Stimulated activated CD4-positive, alpha-beta T cell treated with anti-CD3 and anti-CD28 coated beads, Interleukin-4, amount 100 ng/mL, for 4 hours (primary cell): Measurements from ENCODE around the gene CDH8.
"Not testable (repeated sequence)": the region's sequence is repeated elsewhere in the genome, so short reads cannot be mapped to it uniquely, and the experiment has no call there.

Experiments used
- DNase-seq, 2 experiments: peaks; one replicate each; pipeline ENCODE4 v3.0.0-alpha.2; 2020

CDH8 gene

DNA sequence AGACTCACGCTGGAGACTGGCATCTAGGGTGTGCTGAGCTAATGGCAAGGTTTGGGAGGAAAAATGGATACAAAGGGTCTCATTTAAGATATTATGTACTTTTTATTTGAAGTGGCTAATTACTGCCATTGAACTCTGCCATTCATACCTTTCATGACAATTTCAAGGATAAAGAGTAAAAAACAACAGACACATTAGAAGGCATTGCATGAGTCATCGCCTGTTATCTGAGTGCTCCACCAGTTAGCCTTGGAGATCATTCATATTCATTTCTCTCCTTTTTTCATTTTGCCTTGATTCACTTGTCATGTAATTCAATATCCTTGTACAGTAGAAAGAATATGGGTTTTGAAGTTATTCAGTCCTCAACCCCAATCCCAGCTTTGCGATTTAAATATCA is 109.5 kb downstream of the CDH8 start:
- no peak for DNase-seq

DNA sequence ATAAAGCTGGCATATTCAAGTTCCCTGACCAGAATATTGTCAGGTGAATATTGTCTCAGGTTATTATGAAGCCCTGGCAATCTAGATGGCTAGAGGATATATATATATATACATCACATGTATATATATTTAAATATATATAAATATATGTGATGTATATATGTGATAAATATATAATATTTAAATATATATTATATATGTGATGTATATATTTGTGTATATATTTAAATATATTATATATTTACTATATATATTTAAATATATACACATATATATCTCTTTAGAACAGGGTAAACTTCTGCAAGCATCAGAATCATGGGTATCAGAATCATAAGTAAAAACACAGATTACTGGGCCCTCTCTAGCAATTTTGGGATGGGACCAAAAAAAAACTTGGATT is 112.6 kb downstream of the CDH8 start:
- no peak for DNase-seq

DNA sequence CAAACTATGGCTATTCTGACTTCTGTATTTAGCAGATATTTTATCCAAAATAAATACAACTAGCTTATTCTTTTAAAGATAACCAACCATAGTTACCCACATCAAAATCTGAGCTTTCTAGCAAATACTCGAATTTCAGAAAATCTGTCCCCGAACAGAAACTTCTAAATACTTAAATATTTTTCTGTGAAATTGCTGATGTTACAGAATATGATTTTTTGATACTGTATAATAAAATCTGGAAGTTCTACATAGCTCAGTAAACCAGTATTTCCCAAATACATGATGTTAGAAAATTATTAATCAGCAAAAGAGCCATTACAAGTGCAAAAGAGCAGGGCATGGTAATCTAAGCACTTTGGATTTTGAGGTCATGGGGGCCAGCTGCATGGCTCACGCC is 114.9 kb downstream of the CDH8 start:
- no peak for DNase-seq

DNA sequence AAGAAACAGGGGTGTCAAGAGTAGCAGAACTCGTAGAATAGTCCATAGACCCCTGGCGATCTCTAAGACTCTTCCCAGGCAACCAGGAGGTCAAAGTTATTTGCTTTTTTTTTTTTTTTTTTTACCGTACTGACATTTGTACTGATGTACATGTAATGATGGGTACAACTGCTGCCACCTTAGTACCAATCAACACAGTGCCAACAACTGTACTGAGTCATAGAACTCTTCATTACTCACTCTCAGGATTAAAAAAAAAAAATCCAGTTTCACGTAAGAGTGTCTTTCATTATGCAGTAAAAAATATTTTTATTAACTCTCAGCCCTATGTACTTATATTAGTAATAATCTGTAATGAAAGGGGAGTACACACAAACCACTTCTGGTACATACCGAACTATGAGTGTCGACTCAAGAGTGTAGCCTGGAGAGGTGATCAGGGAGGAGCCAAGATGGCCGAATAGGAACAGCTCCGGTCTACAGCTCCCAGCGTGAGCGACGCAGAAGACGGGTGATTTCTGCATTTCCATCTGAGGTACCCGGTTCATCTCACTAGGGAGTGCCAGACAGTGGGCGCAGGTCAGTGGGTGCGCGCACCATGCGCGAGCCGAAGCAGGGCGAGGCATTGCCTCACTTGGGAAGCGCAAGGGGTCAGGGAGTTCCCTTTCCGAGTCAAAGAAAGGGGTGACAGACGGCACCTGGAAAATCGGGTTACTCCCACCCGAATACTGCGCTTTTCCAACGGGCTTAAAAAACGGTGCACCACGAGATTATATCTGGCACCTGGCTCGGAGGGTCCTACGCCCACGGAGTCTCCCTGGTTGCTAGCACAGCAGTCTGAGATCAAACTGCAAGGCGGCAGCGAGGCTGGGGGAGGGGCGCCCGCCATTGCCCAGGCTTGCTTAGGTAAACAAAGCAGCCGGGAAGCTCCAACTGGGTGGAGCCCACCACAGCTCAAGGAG is 118.1 kb downstream of the CDH8 start:
- not testable (repeated sequence) for DNase-seq

DNA sequence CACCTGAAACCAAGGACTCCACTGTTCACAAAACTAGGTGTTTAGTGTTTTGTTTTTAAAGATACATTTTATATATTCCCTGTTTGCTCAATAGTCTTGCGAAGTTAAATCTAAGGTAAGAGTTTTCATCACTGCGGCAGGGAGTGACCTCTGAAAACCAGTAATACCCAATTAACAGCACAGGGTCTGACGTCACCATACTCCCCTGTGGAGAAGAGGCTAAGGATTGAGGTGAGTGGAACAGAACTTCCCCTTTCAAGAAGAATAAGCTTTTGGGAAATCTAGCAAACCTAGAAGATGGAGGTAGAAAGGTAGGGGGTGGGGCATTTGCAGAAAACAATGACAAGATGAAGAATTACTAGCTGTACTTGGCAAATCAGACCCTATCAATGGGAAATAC is 120.7 kb downstream of the CDH8 start:
- DNase-seq, result no peak

DNA sequence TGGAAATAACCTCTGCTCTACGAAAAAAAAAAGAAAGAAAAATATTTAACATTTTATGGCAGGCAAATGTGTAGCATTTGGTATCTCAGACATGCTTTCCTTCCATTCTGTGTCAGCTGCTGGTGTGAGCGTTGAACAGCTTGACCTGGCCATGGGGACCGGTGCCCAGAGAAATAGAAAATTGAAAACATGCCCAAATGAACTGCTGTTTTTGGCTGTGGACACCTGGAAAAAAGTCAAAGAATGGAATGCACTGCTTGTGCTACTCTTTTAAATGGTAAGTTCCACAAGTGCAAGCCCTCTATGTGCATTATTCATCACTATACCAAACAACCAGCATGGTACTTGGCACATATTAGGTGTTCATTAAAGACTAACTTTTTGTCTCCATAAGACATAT is 127.2 kb downstream of the CDH8 start:
- DNase-seq, result no peak

DNA sequence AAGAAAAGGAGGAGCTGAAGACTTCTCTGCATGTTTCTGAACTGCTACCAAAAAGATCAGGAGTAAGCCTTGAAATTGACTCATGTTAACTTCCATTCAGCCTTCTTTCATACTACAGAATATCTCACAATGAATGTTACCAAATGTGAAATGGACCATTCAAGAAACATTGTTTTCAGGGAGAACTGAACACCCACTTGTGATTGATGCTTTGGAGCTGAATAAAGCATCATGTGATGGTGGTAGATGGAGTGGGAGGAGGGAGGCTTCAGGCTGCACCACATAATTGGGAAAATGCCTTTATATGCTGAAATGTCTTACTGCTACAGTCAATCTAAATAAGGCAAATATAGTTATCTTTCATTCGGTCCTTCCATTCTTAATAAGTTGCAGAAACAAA is 127.8 kb downstream of the CDH8 start:
- DNase-seq, result no peak

DNA sequence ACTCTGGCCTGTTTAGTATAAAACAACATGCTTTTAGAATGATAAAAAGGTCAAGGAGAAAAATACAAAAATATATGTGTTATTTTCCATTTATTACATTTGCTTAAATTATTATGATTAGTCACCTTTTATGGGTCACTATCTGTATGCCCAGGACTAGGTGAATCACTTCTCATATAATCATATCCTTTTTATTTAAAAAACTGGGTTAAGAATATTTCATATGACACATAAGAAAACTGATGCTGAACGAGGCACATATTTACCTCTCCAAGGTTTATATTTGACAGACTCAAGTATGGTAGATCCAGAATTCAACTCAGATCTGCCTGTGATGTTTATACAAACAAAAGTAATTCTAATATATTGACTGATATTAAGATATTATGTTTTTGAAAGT is 134.5 kb downstream of the CDH8 start:
- no peak for DNase-seq

DNA sequence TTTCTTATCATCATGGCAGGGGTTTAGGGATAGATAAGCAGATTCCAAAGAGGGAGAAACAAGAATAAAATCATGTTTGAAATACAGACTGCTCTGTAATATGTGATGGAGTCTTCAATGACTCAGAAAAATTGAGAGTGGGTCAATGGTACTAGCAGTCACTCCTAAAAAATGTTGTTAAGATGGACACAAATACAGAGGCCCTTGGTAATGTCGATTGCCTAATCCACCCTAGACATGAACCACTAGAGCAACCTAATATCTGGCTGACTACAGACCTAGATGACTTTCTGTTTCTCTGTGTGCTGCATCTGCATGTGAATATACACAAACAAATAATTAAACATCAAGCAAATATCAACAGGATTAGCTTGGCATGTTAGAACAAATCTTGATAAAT is 135.8 kb downstream of the CDH8 start:
- DNase-seq, result no peak

DNA sequence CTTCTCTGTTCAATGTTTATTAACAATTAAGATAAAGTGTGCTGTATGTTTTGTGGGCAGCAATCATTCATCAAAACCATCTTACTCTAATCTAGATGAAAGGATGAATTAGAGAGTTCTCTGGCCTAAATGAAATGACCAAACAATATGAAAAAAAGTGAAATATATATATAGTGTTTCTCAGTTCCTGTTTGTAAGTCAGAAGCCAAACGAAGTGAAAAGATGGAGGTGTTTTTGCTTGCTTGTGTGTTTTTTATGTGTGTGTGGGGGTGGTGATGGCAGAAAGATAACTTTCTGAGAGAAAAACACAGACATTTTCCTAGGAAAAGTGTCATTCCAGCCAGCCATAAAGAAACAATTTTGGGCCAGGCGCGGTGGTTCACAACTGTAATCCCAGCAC is 138.6 kb downstream of the CDH8 start:
- DNase-seq, result no peak

DNA sequence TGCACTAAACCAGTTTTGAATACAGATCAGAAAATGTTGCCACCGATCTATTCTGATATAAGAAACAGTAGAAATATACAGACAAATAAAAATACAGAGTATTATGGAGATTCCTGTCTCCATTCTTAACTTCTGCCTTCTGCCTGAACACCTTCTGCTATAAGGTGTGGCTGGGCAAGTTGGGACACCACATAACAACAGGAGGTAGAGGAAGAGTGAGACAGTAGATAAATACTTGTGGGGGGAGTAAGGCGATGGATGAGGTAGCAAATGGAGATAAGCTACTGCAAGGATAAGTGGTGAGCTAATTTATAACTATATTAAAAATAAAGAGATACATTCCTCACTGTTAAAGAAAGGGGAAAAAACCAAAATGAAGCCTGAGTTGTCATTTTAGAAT is 143.7 kb downstream of the CDH8 start:
- no peak for DNase-seq

DNA sequence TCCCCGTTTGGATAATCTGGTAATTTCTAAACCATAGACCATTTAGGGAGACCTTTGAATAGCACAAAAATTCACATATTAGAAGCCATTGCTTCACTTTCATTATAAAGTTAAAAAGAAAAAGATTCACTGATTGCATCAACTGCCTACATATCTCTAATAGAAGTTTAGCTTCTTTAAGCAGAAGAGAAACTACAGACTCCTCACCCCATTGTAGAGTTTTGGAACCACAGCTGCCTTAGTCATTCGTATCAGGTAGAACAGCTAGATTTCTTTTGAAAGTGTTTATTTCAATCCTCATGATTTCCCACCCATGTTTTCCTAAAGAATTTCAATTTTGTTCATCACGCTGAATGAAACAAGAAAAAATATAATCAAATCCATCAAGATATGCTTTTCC is 144.8 kb downstream of the CDH8 start:
- DNase-seq, result no peak

DNA sequence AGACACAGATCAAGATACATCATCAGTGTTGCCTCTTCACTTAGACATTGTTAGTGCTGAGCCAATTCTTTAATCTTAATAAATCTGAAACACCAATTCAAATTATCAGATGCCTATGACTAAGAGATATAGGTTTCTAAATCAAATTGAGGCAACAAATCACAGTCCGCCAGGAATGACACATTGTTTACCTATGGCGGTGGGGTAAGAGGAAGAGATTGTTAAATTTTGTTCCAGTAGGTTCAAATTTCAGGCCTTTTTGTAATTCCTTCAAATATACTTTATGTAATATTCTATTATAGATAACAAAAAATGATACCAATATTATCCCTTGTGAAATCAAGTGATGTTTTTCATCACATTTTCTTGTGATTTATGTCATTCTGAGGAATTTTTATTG is 145.9 kb downstream of the CDH8 start:
- no peak for DNase-seq

DNA sequence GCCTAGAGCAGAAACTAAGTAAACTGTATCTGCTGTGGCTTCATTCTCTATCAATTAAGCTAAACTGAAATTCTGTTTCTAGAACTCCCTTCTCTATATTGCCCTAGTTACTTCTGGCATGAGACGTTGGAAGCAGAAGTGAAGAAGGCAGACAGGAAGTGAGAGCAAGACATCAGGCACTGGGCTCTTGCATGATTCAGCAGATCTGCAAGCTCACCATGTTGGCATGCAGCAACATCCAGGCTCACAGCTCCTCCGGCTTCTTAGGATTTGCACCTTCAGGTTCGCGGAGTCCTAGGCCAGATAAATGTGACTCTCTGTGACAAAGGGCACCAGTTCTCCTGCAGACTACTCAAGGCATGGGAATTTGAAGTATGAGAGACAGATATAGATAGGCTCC is 148.3 kb downstream of the CDH8 start:
- no peak for DNase-seq

DNA sequence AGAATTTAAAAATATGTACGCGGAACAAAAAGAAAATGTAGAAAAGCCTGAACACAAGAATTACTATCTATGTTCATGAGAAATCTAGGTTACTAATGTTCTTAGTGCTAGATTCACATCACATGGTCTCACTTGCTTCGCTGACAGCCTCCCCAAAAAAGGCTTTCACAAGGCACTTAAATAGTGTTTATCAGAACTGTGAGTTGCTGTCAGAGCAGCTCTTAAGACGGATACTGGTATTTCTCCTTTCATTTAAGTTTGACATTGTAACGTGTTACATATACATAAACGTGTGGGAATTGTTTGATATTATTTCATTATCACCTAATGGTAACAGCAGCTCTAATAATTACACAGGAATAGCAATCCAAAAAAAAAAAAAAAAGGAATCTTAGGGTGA is 150.9 kb downstream of the CDH8 start:
- DNase-seq, result no peak

DNA sequence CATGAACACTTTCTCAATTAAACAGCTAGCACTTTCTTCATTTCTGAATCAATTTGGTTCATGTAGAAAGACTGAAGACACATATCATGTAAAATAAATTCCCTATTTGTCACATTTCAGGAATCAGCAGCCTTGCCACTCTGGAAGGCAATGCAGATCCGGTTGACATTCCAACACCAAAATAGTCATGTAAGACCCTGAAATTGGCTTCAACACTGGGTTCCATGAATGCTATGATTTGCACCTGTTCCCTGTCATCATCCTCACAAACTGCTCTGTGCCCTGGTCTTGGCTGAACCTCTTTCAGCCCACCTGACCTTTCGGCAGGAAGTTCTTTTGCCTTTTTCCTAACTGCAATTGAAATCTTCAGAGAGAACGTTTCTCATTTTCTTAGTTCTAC is 156.9 kb downstream of the CDH8 start:
- DNase-seq, result no peak

DNA sequence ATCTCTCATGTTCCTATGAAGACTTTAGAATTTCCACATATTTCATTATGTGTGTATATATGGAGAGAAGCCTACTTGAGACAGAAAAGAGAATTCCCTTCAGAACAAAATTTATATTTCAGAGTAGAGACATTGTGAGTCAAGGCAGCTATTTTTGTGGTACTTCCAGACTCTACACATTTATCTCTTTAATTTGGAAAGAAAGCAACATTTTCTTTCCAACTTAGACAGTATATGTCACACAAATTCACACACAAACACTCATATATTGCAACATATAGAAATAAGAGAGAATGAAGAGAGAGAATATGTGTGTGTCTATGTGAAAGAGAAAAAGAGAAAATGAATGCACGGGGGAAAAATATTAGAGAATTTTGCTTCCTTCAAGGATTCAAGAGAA is 158.8 kb downstream of the CDH8 start:
- DNase-seq, result no peak

DNA sequence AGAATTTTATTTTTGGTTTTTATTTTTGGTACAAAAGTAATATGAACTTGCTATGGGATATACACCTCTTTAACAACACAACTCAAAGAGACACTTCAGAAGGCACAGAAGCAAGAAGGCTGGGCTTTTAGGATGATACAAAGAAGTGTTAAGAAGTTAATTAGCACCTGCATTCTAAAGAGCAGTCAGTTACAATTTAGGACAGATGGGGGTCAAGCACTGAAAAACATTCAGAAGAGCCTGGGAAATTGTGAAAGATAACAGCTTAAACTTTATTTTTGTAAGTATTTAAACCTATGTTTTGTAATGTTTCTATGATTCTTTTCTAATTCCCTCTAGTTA is 163.5 kb downstream of the CDH8 start:
- no peak for DNase-seq

DNA sequence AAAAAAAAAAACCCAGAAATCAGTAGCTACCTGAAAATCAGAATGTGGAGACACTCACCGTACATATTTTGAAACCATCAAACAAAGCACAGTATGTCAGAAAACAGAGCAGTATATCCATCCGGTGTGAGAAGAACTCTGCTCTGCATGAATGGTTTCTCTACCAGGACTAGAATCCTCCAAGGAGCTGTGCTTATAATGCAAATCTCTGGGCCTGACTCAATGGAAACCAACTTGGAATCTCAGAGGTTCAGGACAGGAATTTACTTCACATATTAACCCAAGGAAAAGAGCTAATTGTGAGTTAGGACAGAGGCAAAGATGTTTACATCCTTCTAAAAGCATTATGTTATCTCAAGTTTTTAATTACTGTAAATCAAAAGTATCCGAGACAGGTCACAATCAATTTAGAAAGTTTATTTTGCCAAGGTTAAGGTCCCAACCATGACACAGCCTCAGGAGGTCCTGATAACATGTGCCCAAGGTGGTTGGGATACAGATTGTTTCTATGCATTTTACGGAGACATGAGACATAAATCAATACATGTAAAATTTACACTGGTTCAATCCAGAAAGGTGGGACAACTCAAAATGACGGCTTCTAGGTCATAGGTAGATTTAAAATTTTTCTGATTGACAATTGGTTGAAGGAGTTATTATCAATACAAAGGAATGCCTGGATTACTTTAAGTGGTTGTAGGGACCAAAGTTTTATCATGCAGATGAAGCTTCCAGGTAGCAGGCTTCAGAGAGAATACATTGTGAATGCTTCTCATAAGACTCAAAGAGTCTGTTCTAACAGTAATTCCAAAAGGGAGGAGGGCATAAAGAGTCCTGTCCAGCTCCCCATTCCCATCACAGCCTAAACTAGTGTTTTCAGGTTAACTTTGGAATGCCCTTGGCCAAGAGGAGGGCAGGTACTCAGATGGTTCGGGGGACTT is 164.1 kb downstream of the CDH8 start:
- no peak for DNase-seq

DNA sequence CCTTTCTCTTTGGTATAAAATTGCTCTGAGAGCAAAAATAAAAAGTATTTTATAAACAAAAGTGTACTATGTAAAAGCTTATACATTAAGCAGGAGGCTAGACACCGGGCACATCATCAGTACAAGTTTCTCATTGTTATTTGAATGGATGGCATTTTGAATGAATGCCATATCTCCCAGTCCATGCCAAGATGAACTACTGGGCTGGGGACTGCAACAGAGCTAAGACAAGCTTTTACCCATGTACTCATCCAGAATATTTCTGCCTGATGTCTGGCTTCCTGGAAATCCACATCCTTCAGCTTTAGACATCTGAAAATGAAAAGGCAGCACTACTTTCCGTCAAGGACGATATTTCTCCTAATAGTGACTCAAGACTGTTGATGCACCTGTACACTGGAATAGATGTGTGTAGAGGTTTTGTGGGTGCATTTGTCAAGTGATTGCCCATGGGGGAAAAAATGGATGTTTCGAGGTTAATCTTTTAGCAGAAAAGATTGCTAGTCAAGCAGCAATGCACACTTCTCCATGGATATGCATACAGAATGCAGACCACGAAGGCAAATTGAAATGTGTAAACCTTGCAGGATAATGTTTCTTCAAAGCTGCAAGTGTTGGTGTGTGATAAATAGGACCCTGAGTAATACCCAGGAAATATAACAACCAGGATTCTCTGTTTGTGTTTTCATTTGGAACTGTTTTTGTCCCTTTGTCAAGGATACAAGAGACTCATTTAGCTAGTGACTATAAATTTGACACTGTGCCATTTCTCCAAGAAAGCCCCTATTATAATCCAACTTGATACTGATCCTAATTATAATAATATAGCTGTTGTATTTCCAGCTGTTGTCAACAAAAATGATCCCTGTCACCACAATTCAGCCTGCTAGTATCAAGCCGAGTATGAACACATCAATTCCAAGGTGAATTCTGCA is 173.8 kb downstream of the CDH8 start:
- DNase-seq, result no peak

DNA sequence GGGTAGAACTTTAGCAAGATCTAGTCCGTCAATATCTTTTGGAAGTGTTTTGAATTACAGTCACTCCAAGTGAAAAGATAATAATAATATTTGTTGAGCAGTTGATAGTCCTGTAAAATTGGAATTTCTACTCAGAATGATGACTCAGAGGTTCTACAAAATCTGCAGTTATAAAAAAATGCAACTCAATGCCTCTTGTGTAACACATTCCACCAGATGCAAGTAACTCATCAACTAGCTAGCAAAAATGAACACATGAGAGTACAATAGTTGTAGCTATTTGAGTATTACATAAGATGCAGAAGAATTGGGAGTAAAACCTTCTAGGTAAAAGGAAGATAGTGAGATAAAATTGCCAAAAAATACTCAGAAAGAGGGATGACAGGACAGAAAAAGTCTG is 177.2 kb downstream of the CDH8 start:
- DNase-seq, result no peak

DNA sequence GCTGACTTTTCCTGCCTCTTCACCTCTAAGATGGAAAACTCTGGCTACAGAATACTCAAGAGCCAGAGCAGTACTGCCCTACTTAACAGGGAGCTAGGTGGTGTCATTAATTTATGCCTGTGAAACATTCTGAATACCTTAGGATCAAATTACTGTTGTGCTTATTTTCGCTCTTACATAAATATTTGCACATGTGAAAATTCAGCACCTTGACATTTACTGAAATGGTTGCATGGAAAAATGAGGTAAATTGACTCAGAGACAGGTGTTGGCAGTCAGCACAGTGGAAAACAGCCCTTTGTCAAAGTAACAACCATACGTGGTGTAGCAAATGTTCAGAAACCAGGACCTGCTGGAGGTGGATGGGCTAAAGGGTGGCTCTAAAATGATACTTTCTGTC is 193.6 kb downstream of the CDH8 start:
- DNase-seq, result no peak

DNA sequence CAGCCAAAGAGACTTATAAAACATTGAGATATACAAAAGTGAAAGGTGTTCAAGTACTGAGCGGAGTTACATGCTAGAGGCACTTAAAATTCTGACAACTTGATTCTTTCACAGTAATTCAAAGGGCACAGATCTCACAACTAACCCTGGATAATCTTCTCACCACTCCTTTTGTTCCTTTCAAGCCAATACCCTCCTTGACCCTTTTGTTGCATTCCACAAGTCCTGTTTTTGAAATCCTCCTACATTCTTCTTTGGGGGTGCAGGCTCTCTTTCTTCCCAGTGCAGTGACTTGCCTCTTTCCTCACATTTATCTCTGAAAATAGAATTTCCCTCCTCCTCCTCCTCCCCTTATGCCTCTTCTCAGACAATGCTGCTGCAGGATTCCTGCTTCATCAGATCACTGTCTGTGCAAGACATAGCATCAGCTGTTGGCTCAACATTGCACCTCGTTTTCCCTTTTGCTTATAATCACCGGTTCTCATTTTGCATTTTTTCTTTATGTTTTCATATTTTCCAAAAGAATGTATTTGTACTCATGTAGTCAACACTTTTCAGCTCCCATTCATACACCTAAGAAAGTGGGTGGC is 199.3 kb downstream of the CDH8 start:
- no peak for DNase-seq
